Karpas-422 (cell line): ENCODE data around the gene SBF1. TPM values are rescaled to one million over a fixed set of nuclear protein-coding genes. Genes with fewer than 3 reads are reported as not detected.
"Not testable (repeated sequence)": the region's sequence is repeated elsewhere in the genome, so short reads cannot be mapped to it uniquely, and the experiment has no call there.

Experiments
- DNase-seq: peaks from one replicate; pipeline ENCODE4 v3.0.0-alpha.2; 2015
- H2AFZ ChIP-seq: fragments of 200-600 bp; sonication (generic); 2 replicates; pipeline ENCODE4 v1.6.1; 2014; ENCODE audit warnings: antibody characterized with exemption, low read length, mixed read lengths
- H3K27ac ChIP-seq: fragments of 200-600 bp; sonication (generic); 2 replicates; pipeline ENCODE4 v1.5.1; 2014; ENCODE audit warnings: mild to moderate bottlenecking, low read length, moderate library complexity
- H3K27me3 ChIP-seq: fragments of 200-600 bp; sonication (generic); 2 replicates; pipeline ENCODE4 v1.6.1; 2014; ENCODE audit warnings: low read length, mixed read lengths
- H3K36me3 ChIP-seq: fragments of 200-600 bp; sonication (generic); 2 replicates; pipeline ENCODE4 v1.6.1; 2014; ENCODE audit warnings: low read length, mixed read lengths; ENCODE audit not compliant: insufficient read depth
- H3K4me1 ChIP-seq: fragments of 200-600 bp; sonication (generic); 2 replicates; pipeline ENCODE4 v1.6.1; 2014; ENCODE audit warnings: mild to moderate bottlenecking, low read length, mixed read lengths
- H3K4me2 ChIP-seq: fragments of 200-600 bp; sonication (generic); 2 replicates; pipeline ENCODE4 v1.6.1; 2014; ENCODE audit warnings: low read length, low read depth, mild to moderate bottlenecking; ENCODE audit not compliant: poor library complexity, severe bottlenecking
- H3K4me3 ChIP-seq: fragments of 200-600 bp; sonication (generic); 2 replicates; pipeline ENCODE4 v1.5.1; 2014; ENCODE audit warnings: mild to moderate bottlenecking, antibody characterized with exemption, low read length, mixed read lengths
- H3K79me2 ChIP-seq: fragments of 200-600 bp; sonication (generic); 2 replicates; pipeline ENCODE4 v1.6.1; 2014; ENCODE audit warnings: mild to moderate bottlenecking, low read length, mixed read lengths
- H3K9ac ChIP-seq: fragments of 200-600 bp; sonication (generic); 2 replicates; pipeline ENCODE4 v1.6.0; 2014; ENCODE audit warnings: low read length
- H3K9me2 ChIP-seq: fragments of 200-600 bp; sonication (generic), shearing (Covaris generic); replicated peaks from 2 replicates; pipeline ENCODE4 v1.6.0; 2014; ENCODE audit warnings: mild to moderate bottlenecking, low read length, moderate library complexity; ENCODE audit not compliant: insufficient read depth
- H3K9me3 ChIP-seq: fragments of 300-700, 200-600 bp; sonication (generic); 2 replicates; pipeline ENCODE4 v1.6.1; 2014; ENCODE audit warnings: low read length, mixed read lengths
- H4K20me1 ChIP-seq: fragments of 200-600 bp; sonication (generic); 2 replicates; pipeline ENCODE4 v1.6.1; 2014; ENCODE audit warnings: mild to moderate bottlenecking, antibody characterized with exemption, low read length, low read depth; ENCODE audit not compliant: insufficient read depth
- total RNA-seq: library from RNA; depleted of rRNA; stranded (reverse); fragments of >200 nt; shearing (Covaris generic); gene quantifications from 2 replicates; pipeline ENCODE4 v1.2.3, GENCODE V29; 2014; ENCODE audit warnings: low replicate concordance

Gene SBF1
- total RNA-seq, 1 experiment from 2014 or later, result 33.5 TPM

DNA sequence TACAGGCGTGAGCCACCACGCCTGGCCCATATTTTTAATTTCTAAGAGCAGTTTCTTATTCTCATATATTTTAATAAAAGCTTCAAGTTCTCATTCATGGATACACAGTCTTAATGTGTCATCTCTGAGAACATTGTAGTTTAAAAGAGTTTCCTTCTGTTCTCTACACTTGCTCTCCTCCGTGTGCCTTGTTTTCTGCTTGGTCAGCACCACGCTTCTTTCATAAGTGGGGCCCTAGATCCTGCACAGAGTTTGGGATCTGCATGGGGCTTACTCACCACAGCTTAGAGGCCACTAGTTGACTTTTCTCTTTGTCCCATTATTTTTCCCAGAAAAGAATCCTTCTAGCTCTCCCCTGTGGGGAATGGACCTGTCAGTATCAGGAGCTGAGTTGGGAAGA, 72.9 kb downstream of the SBF1 start:
- Histone ChIP-seq H3K27ac (no peak overlapping the region), H3K36me3 (no peaks in the 10 kb centered on the region), H3K27me3 (no peaks in the 10 kb centered on the region), H3K9me2 (no peaks in the 10 kb centered on the region), H3K79me2 (peaks cover 17% of the 10 kb centered on the region), H4K20me1 (no peaks in the 10 kb centered on the region; the same call in 1 of the 2 replicates), H3K9ac (no peak overlapping the region), H3K4me3 (no peak overlapping the region), H3K4me2 (no peak overlapping the region), H3K9me3 (no peaks in the 10 kb centered on the region), H3K4me1 (no peaks in the 10 kb centered on the region), H2AFZ (no peak overlapping the region)
- no peak for DNase-seq

DNA sequence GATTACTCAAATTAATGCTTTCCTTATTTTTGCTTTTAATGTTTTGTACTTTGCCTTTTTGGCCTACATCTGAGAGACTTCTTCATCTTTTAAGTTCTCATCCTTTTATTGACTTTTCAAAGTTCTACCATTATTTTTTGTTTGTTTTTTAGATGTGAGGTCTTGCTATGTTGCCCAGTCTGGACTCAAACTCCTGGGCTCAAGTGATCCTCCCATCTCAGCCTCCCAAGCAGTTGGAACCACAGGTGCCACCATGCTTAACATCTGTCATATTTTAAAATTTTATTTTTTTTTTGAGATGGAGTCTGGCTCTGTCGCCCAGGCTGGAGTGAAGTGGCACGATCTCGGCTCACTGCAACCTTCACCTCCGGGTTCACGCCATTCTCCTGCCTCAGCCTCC, 73.9 kb downstream of the SBF1 start:
- no peak overlapping the region for H3K4me2 ChIP-seq

DNA sequence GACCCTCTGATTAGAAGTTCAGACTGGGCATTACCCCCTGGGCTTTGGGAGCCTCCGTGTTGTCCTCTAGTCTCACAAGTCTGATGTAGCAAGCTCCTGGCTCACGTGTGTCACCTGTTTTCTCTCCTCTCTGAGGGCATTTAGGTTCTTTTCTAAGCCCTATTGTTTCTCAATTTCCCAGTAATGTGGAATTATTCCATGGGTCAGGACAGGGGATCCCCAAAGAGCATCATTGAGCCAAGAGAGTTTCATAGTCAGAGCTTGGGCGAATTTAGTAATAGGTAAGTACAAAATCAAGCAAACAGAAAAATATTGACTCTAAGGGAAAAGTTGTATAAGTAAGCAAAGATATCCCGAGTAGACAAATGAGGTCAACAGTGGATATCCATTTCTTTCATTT, 74.4 kb downstream of the SBF1 start:
- Histone ChIP-seq H2AFZ (no peak overlapping the region), H3K9ac (no peak overlapping the region), H3K4me3 (no peak overlapping the region), H3K27ac (no peak overlapping the region), H4K20me1 (no peaks in the 10 kb centered on the region; the same call in 1 of the 2 replicates), H3K9me2 (no peaks in the 10 kb centered on the region), H3K27me3 (no peaks in the 10 kb centered on the region), H3K36me3 (no peaks in the 10 kb centered on the region), H3K9me3 (no peaks in the 10 kb centered on the region), H3K4me2 (no peak overlapping the region), H3K4me1 (no peaks in the 10 kb centered on the region), H3K79me2 (peaks cover 17% of the 10 kb centered on the region)
- no peak for DNase-seq

More for the DNA sequence above, 73.9 kb downstream of the SBF1 start:
- Histone ChIP-seq H2AFZ (no peak overlapping the region), H3K4me3 (no peak overlapping the region), H3K27ac (no peak overlapping the region), H3K79me2 (peaks cover 17% of the 10 kb centered on the region), H3K9me3 (no peaks in the 10 kb centered on the region), H3K4me1 (no peaks in the 10 kb centered on the region), H3K36me3 (no peaks in the 10 kb centered on the region), H3K9me2 (no peaks in the 10 kb centered on the region), H3K27me3 (no peaks in the 10 kb centered on the region), H3K9ac (no peak overlapping the region), H4K20me1 (no peaks in the 10 kb centered on the region; the same call in 1 of the 2 replicates)
- no peak for DNase-seq

DNA sequence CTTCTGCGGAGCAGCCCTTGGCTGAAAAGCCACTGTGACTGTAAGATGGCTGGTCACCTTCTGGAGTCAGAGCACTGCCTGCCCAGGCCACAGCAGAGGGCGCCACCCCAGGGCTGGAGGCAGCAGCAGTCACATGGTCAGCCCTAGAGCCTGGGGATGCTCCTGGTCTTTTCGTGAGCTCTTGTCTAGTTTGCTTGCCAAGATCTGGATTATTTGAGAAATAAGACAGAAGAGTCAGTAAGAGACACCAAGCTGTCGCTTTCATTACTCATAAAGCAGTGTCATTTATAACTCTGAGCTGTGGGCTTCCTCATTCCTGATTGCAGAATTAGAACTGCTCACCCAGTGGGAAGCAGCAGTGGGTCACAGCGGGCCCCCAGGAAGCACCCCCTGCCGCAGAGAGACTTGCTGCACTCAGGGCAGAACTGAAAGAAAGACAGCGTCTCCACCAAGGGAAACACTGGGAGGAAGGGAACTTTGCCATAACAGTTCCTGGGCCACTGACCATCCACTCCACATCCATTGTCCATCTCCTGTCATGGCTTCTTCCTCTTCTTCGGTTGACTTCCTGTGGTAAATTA, 75.0 kb downstream of the SBF1 start:
- Histone ChIP-seq H3K9ac (no peak overlapping the region), H3K27me3 (no peaks in the 10 kb centered on the region), H3K9me3 (no peaks in the 10 kb centered on the region), H4K20me1 (no peaks in the 10 kb centered on the region; the same call in 1 of the 2 replicates), H3K4me3 (no peak overlapping the region), H3K27ac (no peak overlapping the region), H3K4me1 (no peaks in the 10 kb centered on the region), H3K79me2 (peaks cover 21% of the 10 kb centered on the region), H3K9me2 (no peaks in the 10 kb centered on the region), H2AFZ (no peak overlapping the region), H3K4me2 (no peak overlapping the region), H3K36me3 (peaks cover 5% of the 10 kb centered on the region; the same call in 1 of the 2 replicates)
- peak; percentile 48 for DNase-seq

DNA sequence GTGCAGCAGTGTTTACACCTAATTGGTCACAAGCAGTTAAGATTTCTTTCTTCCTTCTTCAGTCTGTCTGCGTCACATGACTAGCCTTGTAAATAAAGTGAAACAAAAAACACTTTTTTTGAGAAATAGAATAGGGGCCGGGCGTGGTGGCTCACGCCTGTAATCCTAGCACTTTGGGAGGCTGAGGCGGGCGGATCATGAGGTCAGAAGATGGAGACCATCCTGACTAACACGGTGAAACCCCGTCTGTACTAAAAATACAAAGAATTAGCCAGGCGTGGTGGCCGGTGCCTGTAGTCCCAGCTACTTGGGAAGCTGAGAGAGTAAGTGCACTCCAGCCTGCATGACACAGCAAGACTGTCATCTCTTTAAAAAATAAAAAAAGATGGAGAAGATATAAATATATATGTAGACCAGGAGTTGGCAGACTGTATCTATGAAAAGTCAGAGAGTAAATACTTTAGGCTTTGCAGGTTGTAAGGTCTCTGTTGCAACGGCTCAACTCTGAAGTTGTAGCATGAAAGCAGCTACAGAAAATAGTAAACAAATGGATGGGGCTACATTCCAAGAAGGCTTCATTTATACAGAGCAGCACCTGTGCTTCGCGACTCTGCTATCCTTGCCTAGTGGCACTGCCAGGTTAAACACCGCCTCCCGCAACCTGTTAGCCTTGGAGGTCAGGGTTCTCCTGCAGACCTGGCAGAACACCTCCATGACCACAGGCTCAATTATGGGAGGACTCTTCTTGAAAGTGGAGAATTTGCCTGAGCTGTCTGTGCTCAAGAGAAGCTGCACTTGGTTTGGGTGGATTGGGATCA, 75.8 kb downstream of the SBF1 start:
- no peak overlapping the region for H3K27ac ChIP-seq
- no peak overlapping the region for H2AFZ ChIP-seq
- no peaks in the 10 kb centered on the region for H3K27me3 ChIP-seq
- H3K4me3 ChIP-seq, result no peak overlapping the region
- peaks cover 6% of the 10 kb centered on the region; the same call in 1 of the 2 replicates for H3K36me3 ChIP-seq
- peaks cover 18% of the 10 kb centered on the region for H3K79me2 ChIP-seq
- no peak for DNase-seq
- no peak overlapping the region for H3K9ac ChIP-seq
- no peaks in the 10 kb centered on the region; the same call in 1 of the 2 replicates for H4K20me1 ChIP-seq
- H3K4me2 ChIP-seq, result no peak overlapping the region
- H3K9me2 ChIP-seq, result no peaks in the 10 kb centered on the region
- H3K9me3 ChIP-seq, result no peaks in the 10 kb centered on the region
- no peaks in the 10 kb centered on the region for H3K4me1 ChIP-seq

DNA sequence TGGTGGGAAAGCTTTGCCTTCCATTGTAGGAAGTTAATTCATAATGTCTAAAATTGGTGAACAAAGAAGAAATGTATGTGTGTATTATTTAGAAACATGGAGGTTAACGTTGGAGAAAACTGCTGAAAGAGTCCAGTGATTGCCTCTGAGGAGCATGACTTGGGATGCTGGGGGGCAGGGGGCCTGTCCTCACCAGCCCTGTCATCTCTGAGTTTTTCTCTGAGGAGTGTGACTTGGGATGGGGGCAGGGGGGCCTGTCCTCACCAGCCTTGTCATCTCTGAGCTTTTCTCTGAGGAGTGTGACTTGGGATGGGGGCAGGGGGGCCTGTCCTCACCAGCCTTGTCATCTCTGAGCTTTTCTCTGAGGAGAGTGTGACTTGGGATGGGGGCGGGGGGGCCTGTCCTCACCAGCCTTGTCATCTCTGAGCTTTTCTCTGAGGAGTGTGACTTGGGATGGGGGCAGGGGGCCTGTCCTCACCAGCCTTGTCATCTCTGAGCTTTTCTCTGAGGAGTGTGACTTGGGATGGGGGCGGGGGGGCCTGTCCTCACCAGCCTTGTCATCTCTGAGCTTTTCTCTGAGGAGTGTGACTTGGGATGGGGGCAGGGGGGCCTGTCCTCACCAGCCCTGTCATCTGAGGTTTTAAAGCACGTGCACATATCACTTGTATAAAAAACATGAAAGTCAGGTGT, 77.3 kb downstream of the SBF1 start:
- not testable (repeated sequence) for H3K4me1 ChIP-seq, H3K4me2 ChIP-seq, H3K4me3 ChIP-seq, H3K9me3 ChIP-seq, H3K9me2 ChIP-seq, H3K27me3 ChIP-seq, H3K9ac ChIP-seq, H4K20me1 ChIP-seq, H3K36me3 ChIP-seq, H2AFZ ChIP-seq, DNase-seq, H3K27ac ChIP-seq
- peaks cover 20% of the 10 kb centered on the region for H3K79me2 ChIP-seq

DNA sequence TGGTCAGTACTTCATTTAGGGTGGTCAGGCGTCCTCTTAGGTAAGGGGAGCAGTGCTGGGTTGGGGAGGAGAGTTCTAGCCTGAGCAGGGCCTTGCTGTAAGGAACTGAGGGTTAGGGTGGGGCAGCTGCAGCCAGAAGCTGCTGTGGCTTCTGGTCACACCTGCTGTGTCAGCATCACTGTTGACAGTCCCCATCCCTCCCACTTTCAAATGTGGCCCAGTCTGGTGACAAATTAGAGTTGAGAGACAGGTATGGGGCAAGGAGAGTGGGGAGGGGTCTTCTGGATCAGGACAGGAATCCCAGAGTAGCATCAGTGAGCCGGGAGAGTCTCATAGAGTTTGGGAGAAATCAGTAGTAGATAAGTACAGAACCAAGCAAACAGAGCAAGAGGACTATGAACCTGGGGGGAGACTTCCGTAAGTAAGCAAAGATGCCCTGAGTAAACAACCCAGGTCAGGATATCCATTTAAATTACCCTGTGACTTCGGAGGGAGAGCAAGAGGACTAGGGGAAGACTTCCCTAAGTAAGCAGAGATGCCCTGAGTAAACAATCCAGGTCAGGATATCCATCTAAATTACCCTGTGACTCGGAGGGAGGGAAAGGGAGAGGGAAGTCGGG, 78.0 kb downstream of the SBF1 start:
- Histone ChIP-seq H3K9ac (no peak overlapping the region), H3K27ac (no peak overlapping the region), H3K27me3 (no peaks in the 10 kb centered on the region), H3K4me1 (no peaks in the 10 kb centered on the region), H3K79me2 (peaks cover 23% of the 10 kb centered on the region), H3K9me2 (no peaks in the 10 kb centered on the region), H4K20me1 (no peaks in the 10 kb centered on the region), H3K4me3 (no peak overlapping the region), H3K36me3 (peaks cover 10% of the 10 kb centered on the region; the same call in 1 of the 2 replicates), H3K9me3 (no peaks in the 10 kb centered on the region), H2AFZ (no peak overlapping the region), H3K4me2 (no peak overlapping the region)
- DNase-seq, result no peak
